CD14-positive monocyte (primary cell): ENCODE measurements around the gene TENM3. TPM values are rescaled to one million over a fixed set of nuclear protein-coding genes. Genes with fewer than 3 reads are reported as not detected.

Experiments
- DNase-seq, 3 donors: peaks; one replicate each; pipeline ENCODE4 v3.0.0-alpha.2; 2011 to 2022
- H2AFZ ChIP-seq: 2 replicates; pipeline ENCODE4 v1.6.0; 2012; ENCODE audit warnings: mild to moderate bottlenecking, low read depth, low read length, inconsistent platforms; ENCODE audit not compliant: insufficient read depth, poor library complexity, severe bottlenecking
- H3K27ac ChIP-seq, 2 donors: 1 replicate in 1 of 2; 2 replicates in 1 of 2; pipeline ENCODE4 v1.5.1; 2012 to 2013; ENCODE audit warnings: low read length in 2 of 2, control low read depth in 1 of 2, inconsistent platforms in 1 of 2, low read depth in 1 of 2, mild to moderate bottlenecking in 1 of 2
- H3K27me3 ChIP-seq, 2 donors: one replicate each; pipeline versions ENCODE4 v1.6.0 to v1.6.1; 2011 to 2013; ENCODE audit warnings: low read length in 2 of 2; ENCODE audit not compliant: control insufficient read depth in 2 of 2, insufficient read depth in 2 of 2
- H3K36me3 ChIP-seq, 2 donors: replicated peaks in 1 of 2; 1 replicate in 1 of 2; 2 replicates in 1 of 2; pipeline versions ENCODE4 v1.5.1 to v1.6.1; 2012 to 2013; ENCODE audit warnings: low read length in 2 of 2, control low read depth in 1 of 2, inconsistent platforms in 1 of 2, mild to moderate bottlenecking in 1 of 2; ENCODE audit not compliant: insufficient read depth in 2 of 2, control insufficient read depth in 1 of 2
- H3K4me1 ChIP-seq, 2 donors: 1 replicate in 1 of 2; 2 replicates in 1 of 2; pipeline versions ENCODE4 v1.5.1 to v1.6.1; 2012 to 2013; ENCODE audit warnings: low read length in 2 of 2, control low read depth in 1 of 2, inconsistent platforms in 1 of 2, mild to moderate bottlenecking in 1 of 2, moderate library complexity in 1 of 2; ENCODE audit not compliant: insufficient read depth in 2 of 2, control insufficient read depth in 1 of 2
- H3K4me2 ChIP-seq: replicated peaks from 2 replicates; pipeline ENCODE3; 2012; ENCODE audit warnings: low read length, moderate library complexity, mild to moderate bottlenecking; ENCODE audit not compliant: poor library complexity, severe bottlenecking; ENCODE audit errors: extremely low read depth
- H3K4me3 ChIP-seq, 3 experiments: fragments of 200-600 bp in 1 of 3; sonication (generic) in 1 of 3; replicated peaks in 1 of 3; 1 replicate in 2 of 3; 2 replicates in 1 of 3; pipeline ENCODE4 v1.5.1; 2011 to 2013; ENCODE audit warnings: low read length in 3 of 3, mild to moderate bottlenecking in 3 of 3, control low read depth in 2 of 3, low read depth in 2 of 3, inconsistent platforms in 1 of 3, moderate library complexity in 1 of 3
- H3K79me2 ChIP-seq: 2 replicates; pipeline ENCODE4 v1.6.0; 2012; ENCODE audit warnings: mild to moderate bottlenecking, control low read depth, inconsistent platforms, low read length, moderate library complexity; ENCODE audit not compliant: insufficient read depth
- H3K9ac ChIP-seq: 2 replicates; pipeline ENCODE4 v1.6.0; 2017; ENCODE audit warnings: low read length, mild to moderate bottlenecking; ENCODE audit not compliant: insufficient read depth, poor library complexity, severe bottlenecking
- H3K9me3 ChIP-seq, 2 donors: replicated peaks in 1 of 2; 1 replicate in 1 of 2; 2 replicates in 1 of 2; pipeline versions ENCODE4 v1.5.1 to v1.6.1; 2012 to 2013; ENCODE audit warnings: low read length in 2 of 2, control low read depth in 1 of 2; ENCODE audit not compliant: control insufficient read depth in 1 of 2, insufficient read depth in 1 of 2
- H4K20me1 ChIP-seq: 2 replicates; pipeline ENCODE4 v1.6.0; 2012; ENCODE audit warnings: mild to moderate bottlenecking, low read length, control low read depth, moderate library complexity; ENCODE audit not compliant: insufficient read depth
- H3K27ac Mint-ChIP-seq, 7 donors: one replicate each; pipeline ENCODE4 v1.8.0; 2020; ENCODE audit warnings: mild to moderate bottlenecking in 7 of 7, mixed read lengths in 7 of 7, moderate library complexity in 6 of 7, inconsistent platforms in 2 of 7
- H3K27me3 Mint-ChIP-seq, 3 donors: one replicate each; pipeline ENCODE4 v1.8.0; 2021 to 2022; ENCODE audit warnings: low read depth in 3 of 3, mild to moderate bottlenecking in 3 of 3, mixed read lengths in 3 of 3, moderate library complexity in 3 of 3, inconsistent platforms in 1 of 3
- H3K36me3 Mint-ChIP-seq, 2 donors: one replicate each; pipeline ENCODE4 v1.8.0; 2020; ENCODE audit warnings: mixed read lengths in 2 of 2, inconsistent platforms in 1 of 2, mild to moderate bottlenecking in 1 of 2
- H3K4me1 Mint-ChIP-seq: one replicate; pipeline ENCODE4 v1.8.0; 2020; ENCODE audit warnings: mild to moderate bottlenecking, mixed read lengths
- H3K4me3 Mint-ChIP-seq, 2 donors: one replicate each; pipeline ENCODE4 v1.8.0; 2020; ENCODE audit warnings: mild to moderate bottlenecking in 2 of 2, mixed read lengths in 2 of 2, moderate library complexity in 1 of 2
- H3K9me3 Mint-ChIP-seq, 7 donors: one replicate each; pipeline ENCODE4 v1.8.0; 2020 to 2022; ENCODE audit warnings: mixed read lengths in 7 of 7, mild to moderate bottlenecking in 6 of 7, moderate library complexity in 6 of 7, inconsistent platforms in 2 of 7
- WGBS: methylation state at CpG from one replicate; pipeline ENCODE4 v1.1.5; 2013; ENCODE audit warnings: missing lambda C conversion rate; ENCODE audit not compliant: insufficient coverage; 5-methylcytosine and 5-hydroxymethylcytosine counted together
- intact Hi-C, 2 donors: fragments of 100-400 bp; cut with micrococcal nuclease; formaldehyde crosslinking; loops; one replicate each; pipeline versions ENCODE4 v1.15.0 to v1.15.1; 2023
- polyA plus RNA-seq, 3 donors: library from polyadenylated mRNA; depleted of rRNA in 1 of 3; unstranded in 2 of 3; stranded (reverse) in 1 of 3; fragments of 300-500 nt in 2 of 3; fragments of >200 nt in 1 of 3; fragmentation: Illumina TruSeq in 2 of 3; gene quantifications; 1 replicate in 2 of 3; 2 replicates in 1 of 3; pipeline ENCODE4 v1.2.3, GENCODE V29; 2012 to 2021
- TF ChIP-seq, protein P1 (sequence below): fragments of 200-600 bp; IDR thresholded peaks from one replicate; pipeline ENCODE4 v1.8.0; 2022; ENCODE audit warnings: antibody characterized with exemption, mild to moderate bottlenecking

TENM3 gene
- polyA plus RNA-seq, 3 donors: not detected

GRCh38 chr4:182495031-182495430, 251.8 kb downstream of the TENM3 start:
- TF ChIP-seq, protein P1, sequence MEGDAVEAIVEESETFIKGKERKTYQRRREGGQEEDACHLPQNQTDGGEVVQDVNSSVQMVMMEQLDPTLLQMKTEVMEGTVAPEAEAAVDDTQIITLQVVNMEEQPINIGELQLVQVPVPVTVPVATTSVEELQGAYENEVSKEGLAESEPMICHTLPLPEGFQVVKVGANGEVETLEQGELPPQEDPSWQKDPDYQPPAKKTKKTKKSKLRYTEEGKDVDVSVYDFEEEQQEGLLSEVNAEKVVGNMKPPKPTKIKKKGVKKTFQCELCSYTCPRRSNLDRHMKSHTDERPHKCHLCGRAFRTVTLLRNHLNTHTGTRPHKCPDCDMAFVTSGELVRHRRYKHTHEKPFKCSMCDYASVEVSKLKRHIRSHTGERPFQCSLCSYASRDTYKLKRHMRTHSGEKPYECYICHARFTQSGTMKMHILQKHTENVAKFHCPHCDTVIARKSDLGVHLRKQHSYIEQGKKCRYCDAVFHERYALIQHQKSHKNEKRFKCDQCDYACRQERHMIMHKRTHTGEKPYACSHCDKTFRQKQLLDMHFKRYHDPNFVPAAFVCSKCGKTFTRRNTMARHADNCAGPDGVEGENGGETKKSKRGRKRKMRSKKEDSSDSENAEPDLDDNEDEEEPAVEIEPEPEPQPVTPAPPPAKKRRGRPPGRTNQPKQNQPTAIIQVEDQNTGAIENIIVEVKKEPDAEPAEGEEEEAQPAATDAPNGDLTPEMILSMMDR: no peak
- H3K36me3 ChIP-seq: no peaks in the 10 kb centered on the region
- H3K9ac ChIP-seq: no peak overlapping the region
- no peaks in the 10 kb centered on the region for H3K9me3 ChIP-seq
- H3K27me3 ChIP-seq: no peaks in the 10 kb centered on the region
- H2AFZ ChIP-seq: no peak overlapping the region
- peaks cover 0 to 1% (median 0%) of the 10 kb centered on the region in 3 donors for H3K27me3 Mint-ChIP-seq
- H3K9me3 Mint-ChIP-seq: no peaks in the 10 kb centered on the region
- intact Hi-C loops: no loop called here
- H3K4me3 ChIP-seq: no peak overlapping the region
- H3K4me3 Mint-ChIP-seq: no peak overlapping the region
- H3K27ac ChIP-seq: no peak overlapping the region
- H4K20me1 ChIP-seq: no peaks in the 10 kb centered on the region
- H3K79me2 ChIP-seq: no peaks in the 10 kb centered on the region
- H3K4me1 ChIP-seq: no peaks in the 10 kb centered on the region
- DNase-seq: no peak
- 85% methylated on average over 4 of the region's 5 CpGs for WGBS
- no peak overlapping the region for H3K27ac Mint-ChIP-seq
- peaks cover 8% of the 10 kb centered on the region for H3K4me1 Mint-ChIP-seq
- H3K4me2 ChIP-seq: no peak overlapping the region
- H3K36me3 Mint-ChIP-seq: no peaks in the 10 kb centered on the region

DNA sequence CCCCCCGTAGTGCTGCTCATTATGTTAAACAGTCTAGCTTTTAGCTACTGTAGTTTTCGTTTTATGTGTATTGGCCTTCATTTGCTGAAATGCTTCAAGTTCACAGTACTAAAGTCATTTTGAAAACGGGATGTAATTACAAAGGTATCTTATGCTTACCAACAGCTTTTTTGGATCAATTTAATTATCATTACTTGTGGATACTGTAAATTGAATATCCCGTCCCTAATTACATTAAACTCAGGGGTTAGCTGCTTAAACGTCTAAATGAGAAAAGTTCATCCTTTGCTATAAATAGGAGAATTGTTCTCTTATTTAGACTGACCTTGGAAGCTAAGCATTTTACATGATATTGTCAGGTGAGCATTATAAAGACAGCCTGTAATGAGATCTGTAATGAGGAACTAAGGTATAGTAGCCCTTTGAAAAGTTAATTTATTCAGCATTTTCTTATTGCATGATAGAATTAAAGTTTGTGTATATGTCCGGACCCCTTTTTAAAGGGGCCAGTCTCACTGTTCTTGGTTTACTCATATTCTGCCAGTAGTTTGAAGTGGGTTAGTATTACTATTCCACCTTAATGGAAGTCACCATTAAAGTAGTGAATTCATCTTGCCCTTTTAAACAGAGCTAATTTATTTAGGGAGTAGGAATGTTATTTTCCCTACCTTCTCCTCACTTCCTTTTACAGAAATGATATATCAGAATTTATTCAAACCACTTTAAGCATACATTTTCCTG, 252.6 kb downstream of the TENM3 start:
- WGBS: 92% methylated on average over 2 of the region's 6 CpGs
- peaks cover 0 to 3% (median 0%) of the 10 kb centered on the region in 3 donors for H3K27me3 Mint-ChIP-seq
- Histone ChIP-seq H3K79me2 (no peaks in the 10 kb centered on the region), H3K4me3 (no peak overlapping the region), H3K36me3 (no peaks in the 10 kb centered on the region), H3K4me1 (no peaks in the 10 kb centered on the region), H3K9me3 (no peaks in the 10 kb centered on the region), H3K27ac (no peak overlapping the region), H4K20me1 (no peaks in the 10 kb centered on the region), H3K4me2 (no peak overlapping the region), H3K9ac (no peak overlapping the region), H2AFZ (no peak overlapping the region), H3K27me3 (no peaks in the 10 kb centered on the region)
- H3K36me3 Mint-ChIP-seq: no peaks in the 10 kb centered on the region
- no peak for DNase-seq
- no peak overlapping the region for H3K27ac Mint-ChIP-seq
- H3K4me3 Mint-ChIP-seq: no peak overlapping the region
- TF ChIP-seq, protein P1: no peak
- intact Hi-C loops: no loop called here
- no peaks in the 10 kb centered on the region for H3K9me3 Mint-ChIP-seq
- peaks cover 8% of the 10 kb centered on the region for H3K4me1 Mint-ChIP-seq
